Naive B cell (primary cell): Measurements from ENCODE around the gene NUDT5. TPM values are rescaled to one million over a fixed set of nuclear protein-coding genes. Genes with fewer than 3 reads are reported as not detected.

Experiments used
- ATAC-seq, 2 donors: fragments of 150-1000 bp; cut with Tn5 transposase; 2 replicates each; pipeline ENCODE4 v1.10.0; 2021; ENCODE audit warnings: low read depth in 2 of 2, mild to moderate bottlenecking in 2 of 2, moderate library complexity in 2 of 2
- DNase-seq: peaks from one replicate; pipeline ENCODE4 v3.0.0; 2022
- H3K27ac Mint-ChIP-seq, 6 donors: one replicate each; pipeline ENCODE4 v1.8.0; 2020 to 2022; ENCODE audit warnings: mild to moderate bottlenecking in 6 of 6, mixed read lengths in 6 of 6, moderate library complexity in 5 of 6, inconsistent platforms in 2 of 6
- H3K27me3 Mint-ChIP-seq, 3 donors: one replicate each; pipeline ENCODE4 v1.8.0; 2021 to 2022; ENCODE audit warnings: mixed read lengths in 3 of 3, mild to moderate bottlenecking in 1 of 3
- H3K36me3 Mint-ChIP-seq, 2 donors: one replicate each; pipeline ENCODE4 v1.8.0; 2020 to 2022; ENCODE audit warnings: mixed read lengths in 2 of 2, inconsistent platforms in 1 of 2, mild to moderate bottlenecking in 1 of 2
- H3K4me1 Mint-ChIP-seq, 3 donors: one replicate each; pipeline ENCODE4 v1.8.0; 2020 to 2022; ENCODE audit warnings: mixed read lengths in 3 of 3, inconsistent platforms in 1 of 3, mild to moderate bottlenecking in 1 of 3, moderate library complexity in 1 of 3
- H3K4me3 Mint-ChIP-seq, 8 donors: one replicate each; pipeline ENCODE4 v1.8.0; 2020 to 2022; ENCODE audit warnings: mild to moderate bottlenecking in 8 of 8, mixed read lengths in 8 of 8, moderate library complexity in 8 of 8, inconsistent platforms in 2 of 8
- H3K9me3 Mint-ChIP-seq, 7 donors: one replicate each; pipeline ENCODE4 v1.8.0; 2020 to 2022; ENCODE audit warnings: mixed read lengths in 7 of 7, mild to moderate bottlenecking in 5 of 7, inconsistent platforms in 2 of 7, moderate library complexity in 1 of 7
- polyA plus RNA-seq, 6 donors: library from polyadenylated mRNA; unstranded; fragments of 300-500 nt; fragmentation: Illumina TruSeq; gene quantifications; one replicate each; pipeline ENCODE4 v1.2.3, GENCODE V29; 2021; ENCODE audit warnings: low read depth in 6 of 6

NUDT5 gene
- polyA plus RNA-seq, 6 donors from 2014 or later = 32.1 to 65.0 (median 42.2) TPM

DNA sequence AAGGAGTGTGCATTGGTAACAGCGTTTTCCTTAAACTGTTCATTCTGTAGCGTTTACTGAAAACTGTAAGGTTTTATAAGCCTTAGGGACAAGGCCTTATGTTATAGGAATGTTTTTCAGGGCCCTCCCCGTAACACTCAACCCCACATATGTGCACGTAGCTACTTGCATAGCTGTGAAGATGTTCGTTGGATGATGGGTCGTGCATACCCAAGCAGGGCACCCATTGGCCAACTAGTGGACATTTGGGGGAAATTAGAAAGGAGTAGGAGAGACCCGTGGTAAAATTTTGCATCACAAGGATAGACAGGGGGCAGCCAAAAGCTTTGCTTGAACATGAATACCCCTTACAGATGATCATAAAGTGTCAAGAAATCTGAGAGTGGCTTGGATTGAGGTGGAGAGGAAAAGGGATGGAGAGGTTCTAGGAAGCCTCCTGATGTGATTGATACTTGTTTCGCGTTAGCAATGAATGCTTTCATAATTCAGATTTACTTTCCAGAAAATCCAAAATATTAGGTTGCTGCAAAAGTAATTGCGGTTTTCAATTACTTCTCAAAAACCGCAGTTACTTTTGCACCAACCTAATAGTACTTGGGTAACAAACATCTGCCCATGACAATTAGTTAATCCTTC, 65.3 kb downstream of the NUDT5 start:
- DNase-seq = peak; percentile 63
- Mint-ChIP-seq H3K27me3 (no peaks in the 10 kb centered on the region), H3K27ac (peak overlapping the region; percentile 74 to 93 (median 90)), H3K4me3 (peak overlapping the region; percentile 85 to 97 (median 92)), H3K4me1 (peaks cover 14 to 19% (median 19%) of the 10 kb centered on the region in 3 donors), H3K36me3 (peaks cover 0 to 4% of the 10 kb centered on the region in 2 donors), H3K9me3 (no peaks in the 10 kb centered on the region)
- peak; percentile 29 to 34 for ATAC-seq

DNA sequence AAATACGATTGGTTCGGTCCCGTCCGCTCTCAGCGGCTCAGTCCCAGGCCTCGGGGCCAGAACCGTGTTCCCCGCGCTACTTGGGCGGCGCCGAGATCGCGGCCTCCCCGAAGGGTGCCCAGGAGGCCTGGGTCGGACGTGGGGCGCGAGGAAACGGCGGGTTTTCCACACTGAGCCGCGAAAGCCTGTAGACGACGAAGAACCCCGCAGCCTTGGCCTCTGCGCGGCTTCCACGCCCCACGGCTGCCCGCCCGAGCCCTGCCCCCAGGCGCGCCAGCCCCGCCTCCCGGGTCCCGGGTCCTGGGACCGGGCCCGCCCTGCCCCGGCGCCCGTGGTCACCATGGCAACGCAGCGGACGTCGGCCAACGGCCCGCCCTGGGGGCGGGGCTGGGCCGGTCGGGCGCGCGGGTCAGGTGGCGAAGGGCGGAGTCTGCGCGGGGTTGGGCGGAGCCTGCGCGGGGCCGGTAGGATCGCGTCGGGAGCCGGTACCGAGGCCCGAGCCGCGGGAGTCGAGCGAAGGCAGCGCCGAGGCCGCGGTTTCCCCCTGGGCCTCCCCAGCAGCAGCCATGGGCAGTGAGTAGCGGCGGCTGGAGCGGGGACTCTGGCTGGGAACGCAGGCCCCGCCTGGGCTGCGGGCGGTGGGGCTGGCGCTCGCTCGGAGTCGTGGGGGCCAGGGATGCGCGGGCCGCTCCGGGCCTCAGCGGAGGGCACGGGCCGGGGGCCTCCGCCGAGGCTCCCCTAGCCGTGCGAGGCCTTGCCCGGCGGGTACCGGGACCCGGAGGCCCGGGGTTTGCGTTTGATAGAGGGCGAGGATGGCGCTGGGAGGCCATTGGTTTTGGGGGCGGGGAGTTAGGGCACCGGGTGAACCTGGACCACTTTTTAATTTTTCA, 66.2 kb downstream of the NUDT5 start, which contains the start of gene SEC61A2:
Gene SEC61A2, plus strand, starts transcription at position 456 of the 890 bp plus-strand sequence. Its CDS starts 111 bp downstream, at position 567.
- ATAC-seq = peak; percentile 84 to 87
- peak; percentile 99 for DNase-seq
- no peaks in the 10 kb centered on the region for H3K27me3 Mint-ChIP-seq
- peak within 1 kb of the TSS; percentile 86 to 97 (median 92) for H3K4me3 Mint-ChIP-seq
- peaks cover 14 to 23% (median 19%) of the 10 kb centered on the region in 3 donors for H3K4me1 Mint-ChIP-seq
- H3K27ac Mint-ChIP-seq = peak within 1 kb of the TSS; percentile 91 to 96 (median 94)
- no peaks in the 10 kb centered on the region for H3K9me3 Mint-ChIP-seq
- peaks cover 0 to 4% of the 10 kb centered on the region in 2 donors for H3K36me3 Mint-ChIP-seq

DNA sequence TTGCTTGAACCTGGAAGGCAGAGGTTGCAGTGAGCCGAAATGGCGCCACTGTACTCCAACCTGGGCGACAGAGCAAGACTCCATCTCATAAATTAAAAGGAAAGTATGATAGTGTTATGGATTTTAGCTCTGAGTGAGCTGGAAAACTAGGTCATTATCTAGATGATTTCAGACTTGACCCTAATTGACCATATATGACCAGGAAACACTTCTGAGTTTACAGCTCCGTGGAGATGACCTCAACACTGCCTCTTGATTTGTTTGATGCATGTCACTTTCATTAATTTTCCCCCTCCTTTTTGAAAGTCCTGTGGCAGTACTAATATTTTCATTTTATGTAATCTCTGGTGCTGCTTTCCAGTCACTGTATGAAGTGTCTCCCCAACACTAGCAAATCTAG, 74.0 kb downstream of the NUDT5 start:
- Mint-ChIP-seq H3K4me1 (peaks cover 23 to 34% (median 25%) of the 10 kb centered on the region in 3 donors), H3K27me3 (no peaks in the 10 kb centered on the region), H3K4me3 (peak overlapping the region in 1 of 8 donors; percentile 44), H3K36me3 (peaks cover 16 to 21% of the 10 kb centered on the region in 2 donors), H3K9me3 (no peaks in the 10 kb centered on the region), H3K27ac (peak overlapping the region; percentile 98 to 100 (median 98))
- no peak for ATAC-seq
- DNase-seq = no peak

Other genes with a start within 250 kb of the NUDT5 start
- gene UPF2, start 153.1 kb downstream of the NUDT5 start, polyA plus RNA-seq = 10 to 100 TPM in 5 of 6 donors, 1 to 10 TPM in 1; 5.0 to 24.1 (median 15.9) TPM
- 10 to 100 TPM; 22.2 to 48.7 (median 29.3) TPM for gene DHTKD1, start 126.9 kb downstream of the NUDT5 start, polyA plus RNA-seq
- gene SEC61A2, start 66.2 kb downstream of the NUDT5 start, polyA plus RNA-seq = 1 to 10 TPM in 4 of 6 donors, under 1 TPM in 1, not detected in 1; 0.95 to 4.2 (median 2.2) TPM
- 100 to 1,000 TPM in 5 of 6 donors, 10 to 100 TPM in 1; 98.5 to 184 (median 115) TPM for gene CDC123, start 297 bp upstream of the NUDT5 start, polyA plus RNA-seq
- 10 to 100 TPM; 12.2 to 54.1 (median 35.6) TPM for gene CAMK1D, start 153.7 kb upstream of the NUDT5 start, polyA plus RNA-seq